Mesenchymal stem cell (in vitro differentiated cells and primary cell): ENCODE measurements around the gene NCOR2.

Experiments
- DNase-seq: peaks from one replicate; pipeline ENCODE4 v3.0.0-alpha.2; 2013
- H2AFZ ChIP-seq: one replicate; pipeline ENCODE4 v1.6.1; 2013; ENCODE audit warnings: low read depth, mild to moderate bottlenecking, control low read depth, inconsistent platforms, low read length, moderate library complexity
- H2AK5ac ChIP-seq: 2 replicates; pipeline ENCODE4 v1.6.1; 2013; ENCODE audit warnings: low read length, moderate library complexity, mild to moderate bottlenecking, inconsistent platforms; ENCODE audit not compliant: severe bottlenecking
- H2BK120ac ChIP-seq: one replicate; pipeline ENCODE4 v1.6.1; 2013; ENCODE audit warnings: low read depth, mild to moderate bottlenecking, inconsistent platforms, low read length, moderate library complexity
- H2BK12ac ChIP-seq, 2 experiments: one replicate each; pipeline ENCODE4 v1.6.1; 2013; ENCODE audit warnings: inconsistent platforms in 2 of 2, low read length in 2 of 2, mild to moderate bottlenecking in 2 of 2, moderate library complexity in 2 of 2, control low read depth in 1 of 2
- H2BK15ac ChIP-seq: one replicate; pipeline ENCODE4 v1.6.1; 2013; ENCODE audit warnings: mild to moderate bottlenecking, low read depth, inconsistent platforms; ENCODE audit not compliant: poor library complexity, severe bottlenecking
- H2BK5ac ChIP-seq: 2 replicates; pipeline ENCODE4 v1.6.1; 2013; ENCODE audit warnings: low read depth, mild to moderate bottlenecking, low read length, control low read depth, inconsistent platforms; ENCODE audit not compliant: poor library complexity, severe bottlenecking
- H3K14ac ChIP-seq, 2 experiments: one replicate each; pipeline ENCODE4 v1.6.1; 2013; ENCODE audit warnings: inconsistent platforms in 2 of 2, low read length in 2 of 2, control low read depth in 1 of 2, mild to moderate bottlenecking in 1 of 2, moderate library complexity in 1 of 2
- H3K18ac ChIP-seq, 2 experiments: one replicate each; pipeline ENCODE4 v1.6.1; 2013; ENCODE audit warnings: inconsistent platforms in 2 of 2, low read length in 2 of 2, control low read depth in 1 of 2, low read depth in 1 of 2, mild to moderate bottlenecking in 1 of 2
- H3K23ac ChIP-seq, 2 experiments: one replicate each; pipeline ENCODE4 v1.6.1; 2013; ENCODE audit warnings: inconsistent platforms in 2 of 2, low read length in 2 of 2, mild to moderate bottlenecking in 2 of 2, moderate library complexity in 2 of 2, control low read depth in 1 of 2
- H3K27ac ChIP-seq: 2 replicates; pipeline ENCODE4 v1.5.1; 2013; ENCODE audit warnings: mild to moderate bottlenecking, moderate library complexity, low read length, control low read depth, inconsistent platforms; ENCODE audit not compliant: poor library complexity, severe bottlenecking
- H3K27me3 ChIP-seq, 2 experiments: 2 replicates each; pipeline versions ENCODE4 v1.6.1 to v1.7.0; 2013; ENCODE audit warnings: low read length in 2 of 2, mild to moderate bottlenecking in 2 of 2, moderate library complexity in 2 of 2, control low read depth in 1 of 2, inconsistent platforms in 1 of 2; ENCODE audit not compliant: control insufficient read depth in 1 of 2, insufficient read depth in 1 of 2
- H3K36me3 ChIP-seq, 2 experiments: 2 replicates each; pipeline versions ENCODE4 v1.6.1 to v1.7.0; 2013; ENCODE audit warnings: low read length in 2 of 2, control low read depth in 1 of 2, inconsistent platforms in 1 of 2, low read depth in 1 of 2, mild to moderate bottlenecking in 1 of 2; ENCODE audit not compliant: insufficient read depth in 2 of 2, control insufficient read depth in 1 of 2
- H3K4ac ChIP-seq, 2 experiments: one replicate each; pipeline ENCODE4 v1.6.1; 2013; ENCODE audit warnings: inconsistent platforms in 2 of 2, low read length in 2 of 2, mild to moderate bottlenecking in 2 of 2, moderate library complexity in 2 of 2, control low read depth in 1 of 2, low read depth in 1 of 2
- H3K4me1 ChIP-seq: 2 replicates; pipeline ENCODE4 v1.6.1; 2013; ENCODE audit warnings: low read depth, low read length, control low read depth; ENCODE audit not compliant: control insufficient read depth, insufficient read depth
- H3K4me2 ChIP-seq: 2 replicates; pipeline ENCODE4 v1.6.1; 2013; ENCODE audit warnings: low read length, mild to moderate bottlenecking, inconsistent platforms; ENCODE audit not compliant: poor library complexity, severe bottlenecking
- H3K4me3 ChIP-seq, 2 experiments: 2 replicates each; pipeline versions ENCODE4 v1.5.1 to v1.7.0; 2013; ENCODE audit warnings: low read length in 2 of 2, mild to moderate bottlenecking in 2 of 2, control low read depth in 1 of 2, low read depth in 1 of 2; ENCODE audit not compliant: insufficient read depth in 1 of 2
- H3K79me1 ChIP-seq: replicated peaks from 2 replicates; pipeline ENCODE4 v1.6.1; 2013; ENCODE audit warnings: mild to moderate bottlenecking, control low read depth, low read length, inconsistent platforms; ENCODE audit not compliant: poor library complexity, severe bottlenecking
- H3K9ac ChIP-seq: 2 replicates; pipeline ENCODE4 v1.7.0; 2013; ENCODE audit warnings: mild to moderate bottlenecking, low read length, moderate library complexity
- H3K9me3 ChIP-seq: 2 replicates; pipeline ENCODE4 v1.7.0; 2013; ENCODE audit warnings: mild to moderate bottlenecking, low read length; ENCODE audit not compliant: control insufficient read depth
- H4K8ac ChIP-seq: one replicate; pipeline ENCODE4 v1.6.1; 2013; ENCODE audit warnings: inconsistent platforms, mild to moderate bottlenecking, low read length, moderate library complexity
- H4K91ac ChIP-seq: one replicate; pipeline ENCODE4 v1.6.1; 2013; ENCODE audit warnings: mild to moderate bottlenecking, low read length, inconsistent platforms
- WGBS: methylation state at CpG from one replicate; pipeline ENCODE4 v1.1.7; 2013; ENCODE audit warnings: mixed read lengths; 5-methylcytosine and 5-hydroxymethylcytosine counted together

Gene NCOR2

DNA sequence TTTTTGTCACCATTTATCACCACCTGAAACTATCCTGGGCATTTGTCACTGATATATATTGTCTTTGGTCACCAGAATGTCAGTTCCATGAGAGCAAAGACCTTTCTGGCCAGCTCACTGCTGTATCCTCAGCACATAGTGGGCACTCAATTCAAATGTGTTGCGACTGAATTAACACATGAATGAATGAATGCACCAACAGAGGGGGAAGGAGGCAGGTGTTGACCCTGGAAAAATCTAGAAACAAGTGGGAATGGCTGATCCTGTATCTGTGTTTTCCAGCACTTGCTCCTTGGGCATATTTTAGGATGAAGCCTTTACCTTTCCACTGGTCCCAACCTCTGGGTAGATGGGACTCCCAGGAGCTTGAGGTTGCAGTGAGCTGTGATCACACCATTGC lies 3.4 kb upstream of the NCOR2 start:
- Histone ChIP-seq H2BK5ac (no peak overlapping the region), H3K79me1 (no peaks in the 10 kb centered on the region), H3K4me3 (no peak overlapping the region), H2BK120ac (no peak overlapping the region), H3K4ac (no peak overlapping the region), H3K4me2 (no peak overlapping the region), H3K9ac (no peak overlapping the region), H3K9me3 (no peaks in the 10 kb centered on the region), H3K18ac (no peak overlapping the region), H3K27me3 (no peaks in the 10 kb centered on the region), H2BK15ac (peak overlapping the region; percentile 60), H2AK5ac (no peak overlapping the region), H3K4me1 (peaks cover 25% of the 10 kb centered on the region), H3K23ac (no peak overlapping the region), H4K8ac (no peak overlapping the region), H3K36me3 (no peaks in the 10 kb centered on the region), H3K27ac (no peak overlapping the region), H3K14ac (no peak overlapping the region), H2BK12ac (peak overlapping the region; percentile 0 to 80), H4K91ac (no peak overlapping the region), H2AFZ (no peak overlapping the region)
- DNase-seq, result no peak
- WGBS, result 96% methylated on average over 1 of the region's 1 CpG

DNA sequence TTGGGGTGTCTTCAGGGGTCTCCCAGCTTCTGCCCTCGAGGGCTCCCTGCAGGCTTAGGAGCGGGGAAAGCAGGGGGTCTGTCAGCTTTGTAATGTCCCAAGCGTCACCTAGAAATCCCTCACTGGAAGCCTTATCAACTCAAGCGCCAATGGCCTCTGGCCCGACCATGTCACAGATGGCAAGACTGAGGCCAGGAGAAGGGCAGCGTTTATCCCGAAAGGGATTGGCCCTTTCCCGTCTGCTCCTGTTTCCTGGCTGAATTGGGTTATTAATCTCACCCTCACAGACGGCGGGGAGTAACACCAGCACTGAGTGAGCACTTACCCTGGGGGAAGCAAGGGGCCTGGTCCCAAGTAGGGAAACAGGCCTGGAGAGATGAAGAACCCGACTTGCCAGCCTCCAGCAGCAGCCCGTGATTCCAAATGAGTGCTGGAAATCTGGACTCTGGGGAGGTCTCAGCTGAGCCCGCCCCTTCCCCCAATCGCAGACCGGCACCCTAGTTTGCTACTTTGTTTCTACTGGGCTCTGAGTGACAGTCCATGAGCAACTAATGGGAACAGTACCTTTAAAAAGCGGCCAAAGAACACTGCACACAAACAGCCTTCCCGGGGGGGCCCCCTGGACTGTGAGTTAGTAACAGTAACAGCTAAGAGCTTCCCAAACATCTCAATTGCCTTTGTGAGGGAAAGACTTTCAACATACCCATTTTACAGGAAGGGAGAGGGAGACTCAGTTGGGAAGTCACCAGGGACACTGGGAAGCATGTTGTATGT lies 2.1 kb upstream of the NCOR2 start:
- Histone ChIP-seq H3K4me3 (no peak overlapping the region), H3K9ac (no peak overlapping the region), H2AFZ (no peak overlapping the region), H2BK5ac (peak overlapping the region; percentile 39), H3K36me3 (no peaks in the 10 kb centered on the region), H3K4ac (peak overlapping the region; percentile 71 to 83), H3K18ac (peak overlapping the region; percentile 73 to 82), H2BK120ac (peak overlapping the region; percentile 80), H3K4me2 (no peak overlapping the region), H2BK12ac (peak overlapping the region; percentile 51 to 75), H3K4me1 (peaks cover 30% of the 10 kb centered on the region), H3K79me1 (no peaks in the 10 kb centered on the region), H2AK5ac (peak overlapping the region; percentile 63), H3K27ac (no peak overlapping the region), H3K9me3 (no peaks in the 10 kb centered on the region), H3K27me3 (no peaks in the 10 kb centered on the region), H2BK15ac (peak overlapping the region; percentile 60), H4K91ac (peak overlapping the region; percentile 93), H3K23ac (no peak overlapping the region), H4K8ac (peak overlapping the region; percentile 35), H3K14ac (peak overlapping the region in 1 of 2 experiments; percentile 9)
- 67% methylated on average over 17 of the region's 17 CpGs for WGBS
- DNase-seq, result no peak

DNA sequence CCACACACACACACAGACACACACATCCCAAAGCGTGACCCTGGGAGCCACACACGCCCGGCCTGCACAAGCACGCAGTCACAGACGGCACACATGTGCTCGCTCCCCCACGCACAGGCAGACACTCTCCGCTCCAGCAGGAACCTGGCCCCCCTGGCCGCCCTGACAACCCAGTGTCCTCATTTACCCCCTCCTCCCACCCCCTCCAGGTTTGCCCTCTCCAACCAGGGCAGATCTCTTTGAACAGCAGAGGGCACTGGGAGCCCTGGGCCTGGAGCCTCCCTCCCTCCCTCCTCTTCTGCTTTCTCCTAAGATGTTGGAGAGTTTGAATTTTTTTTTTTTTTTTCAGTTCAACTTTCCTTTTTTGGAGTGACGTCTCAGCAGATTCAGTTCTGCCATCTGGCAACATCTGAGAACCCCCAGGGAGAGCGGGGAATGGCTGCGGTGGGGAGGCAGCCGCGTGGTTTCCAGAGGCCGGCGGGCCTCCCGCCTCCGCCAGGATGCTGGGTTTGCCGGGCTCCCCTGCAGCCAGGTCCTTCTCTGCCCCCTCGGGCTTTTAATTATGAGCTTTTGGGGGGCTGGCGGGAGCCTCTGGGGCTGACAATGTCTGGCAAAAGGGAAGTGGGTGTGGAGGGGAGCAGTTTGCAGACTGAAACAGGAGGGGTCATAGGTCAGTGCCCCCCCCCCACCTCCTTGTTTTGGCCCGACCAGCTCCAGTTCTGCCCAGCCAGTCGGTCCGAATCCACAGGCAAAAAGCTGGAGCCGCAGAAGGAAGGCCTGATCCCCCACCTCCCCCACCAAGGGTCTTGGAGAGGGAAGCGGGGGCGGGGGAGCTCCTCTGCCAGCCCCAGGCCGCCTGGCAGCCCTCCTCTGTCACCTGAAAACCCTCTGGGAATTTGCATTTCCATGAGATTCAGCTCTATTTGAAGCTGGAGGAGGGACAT lies 1.3 kb upstream of the NCOR2 start:
- Histone ChIP-seq H4K91ac (peak overlapping the region; percentile 99), H2BK5ac (peak overlapping the region; percentile 98), H3K27me3 (no peaks in the 10 kb centered on the region), H2AK5ac (peak overlapping the region; percentile 63), H3K23ac (no peak overlapping the region), H3K79me1 (no peaks in the 10 kb centered on the region), H3K14ac (no peak overlapping the region), H2BK120ac (peak overlapping the region; percentile 98), H2BK12ac (peak overlapping the region; percentile 85 to 92), H2BK15ac (peak overlapping the region; percentile 73), H3K9me3 (no peaks in the 10 kb centered on the region), H3K4me1 (peaks cover 31% of the 10 kb centered on the region), H3K4me2 (peak overlapping the region; percentile 59), H4K8ac (peak overlapping the region; percentile 85), H2AFZ (no peak overlapping the region), H3K9ac (peak overlapping the region; percentile 79), H3K27ac (peak overlapping the region; percentile 99), H3K18ac (peak overlapping the region; percentile 91 to 93), H3K4me3 (no peak overlapping the region), H3K36me3 (peaks cover 0 to under 1% of the 10 kb centered on the region in 2 experiments), H3K4ac (peak overlapping the region; percentile 74 to 83)
- 22% methylated on average over 23 of the region's 28 CpGs for WGBS
- peak; percentile 97 for DNase-seq
